Measurements from ENCODE around the gene CHD2. TPM values are rescaled to one million over a fixed set of nuclear protein-coding genes. Genes with fewer than 3 reads are reported as not detected.

Gene CHD2
- total RNA-seq, 4 donors from 2014 or later, result 109 to 370 (median 161) TPM

- peaks cover 0 to 64% (median 0%) of the 10 kb centered on the region in 3 donors for H3K36me3 ChIP-seq
- TF ChIP-seq CTCF (IDR thresholded peaks at IDR 0.05), result no peak
- no peak for TF ChIP-seq POLR2A (IDR thresholded peaks at IDR 0.05)
- DNase-seq, result no peak
- H3K4me3 ChIP-seq, result peak overlapping the region in 1 of 4 donors; percentile 86
- H3K4me1 ChIP-seq, result peaks cover 0 to 45% (median 7%) of the 10 kb centered on the region in 4 donors
- no peaks in the 10 kb centered on the region for H3K27me3 ChIP-seq
- H3K9me3 ChIP-seq, result no peaks in the 10 kb centered on the region
- no peak overlapping the region for H3K27ac ChIP-seq
Observed at GRCh38 chr15:92887869-92888268, 12.3 kb upstream of the CHD2 start.

GRCh38 chr15:92889390-92890107 is 10.6 kb upstream of the CHD2 start:
- H3K36me3 ChIP-seq, result peaks cover 0 to 81% (median 0%) of the 10 kb centered on the region in 3 donors
- H3K4me1 ChIP-seq, result peaks cover 0 to 45% (median 7%) of the 10 kb centered on the region in 4 donors
- no peak overlapping the region for H3K4me3 ChIP-seq
- no peak for TF ChIP-seq POLR2A (IDR thresholded peaks at IDR 0.05)
- no peak for DNase-seq
- no peaks in the 10 kb centered on the region for H3K27me3 ChIP-seq
- H3K9me3 ChIP-seq, result no peaks in the 10 kb centered on the region
- peak overlapping the region in 1 of 4 donors; percentile 1 for H3K27ac ChIP-seq

GRCh38 chr15:92891533-92892200 is 8.5 kb upstream of the CHD2 start:
- no peak for DNase-seq
- peaks cover 0 to 62% (median 10%) of the 10 kb centered on the region in 4 donors for H3K4me1 ChIP-seq

GRCh38 chr15:92892201-92892555 is 7.9 kb upstream of the CHD2 start:
- no peaks in the 10 kb centered on the region for H3K27me3 ChIP-seq
- no peaks in the 10 kb centered on the region for H3K9me3 ChIP-seq
- TF ChIP-seq CTCF (IDR thresholded peaks at IDR 0.05), result no peak
- no peak for TF ChIP-seq POLR2A (IDR thresholded peaks at IDR 0.05)
- peaks cover 0 to 59% (median 10%) of the 10 kb centered on the region in 4 donors for H3K4me1 ChIP-seq
- no peak overlapping the region for H3K27ac ChIP-seq
- no peak overlapping the region for H3K4me3 ChIP-seq
- peaks cover 0 to 75% (median 0%) of the 10 kb centered on the region in 3 donors for H3K36me3 ChIP-seq
- DNase-seq, result no peak

More at GRCh38 chr15:92891533-92892200, 8.5 kb upstream of the CHD2 start:
- Histone ChIP-seq H3K27ac (no peak overlapping the region), H3K27me3 (no peaks in the 10 kb centered on the region), H3K9me3 (no peaks in the 10 kb centered on the region), H3K4me3 (no peak overlapping the region), H3K36me3 (peaks cover 0 to 79% (median 0%) of the 10 kb centered on the region in 3 donors)
- TF ChIP-seq POLR2A (IDR thresholded peaks at IDR 0.05) (no peak), CTCF (IDR thresholded peaks at IDR 0.05) (no peak)

- Histone ChIP-seq H3K4me3 (no peak overlapping the region), H3K4me1 (peaks cover 0 to 49% (median 9%) of the 10 kb centered on the region in 4 donors), H3K36me3 (peaks cover 0 to 76% (median 0%) of the 10 kb centered on the region in 3 donors), H3K27me3 (no peaks in the 10 kb centered on the region), H3K27ac (no peak overlapping the region), H3K9me3 (no peaks in the 10 kb centered on the region)
- DNase-seq, result no peak
- TF ChIP-seq POLR2A (IDR thresholded peaks at IDR 0.05), result no peak
- no peak for TF ChIP-seq CTCF (IDR thresholded peaks at IDR 0.05)
Observed at GRCh38 chr15:92893200-92893599, 6.9 kb upstream of the CHD2 start.

- H3K27ac ChIP-seq, result peak overlapping the region in 2 of 4 donors; percentile 1 to 33
- DNase-seq, result no peak
- H3K9me3 ChIP-seq, result no peaks in the 10 kb centered on the region
- TF ChIP-seq POLR2A (IDR thresholded peaks at IDR 0.05) (no peak), CTCF (IDR thresholded peaks at IDR 0.05) (no peak)
- H3K4me1 ChIP-seq, result peaks cover 0 to 22% (median 3%) of the 10 kb centered on the region in 4 donors
- no peaks in the 10 kb centered on the region for H3K27me3 ChIP-seq
- H3K4me3 ChIP-seq, result no peak overlapping the region
- H3K36me3 ChIP-seq, result peaks cover 0 to 55% (median 0%) of the 10 kb centered on the region in 3 donors
Observed at GRCh38 chr15:92896561-92896960, 3.6 kb upstream of the CHD2 start.
